Measurements from ENCODE around the gene SMIM23.

GRCh38 chr5:171813813-171814490, 28.3 kb downstream of the SMIM23 start:
- TF ChIP-seq, protein P1, sequence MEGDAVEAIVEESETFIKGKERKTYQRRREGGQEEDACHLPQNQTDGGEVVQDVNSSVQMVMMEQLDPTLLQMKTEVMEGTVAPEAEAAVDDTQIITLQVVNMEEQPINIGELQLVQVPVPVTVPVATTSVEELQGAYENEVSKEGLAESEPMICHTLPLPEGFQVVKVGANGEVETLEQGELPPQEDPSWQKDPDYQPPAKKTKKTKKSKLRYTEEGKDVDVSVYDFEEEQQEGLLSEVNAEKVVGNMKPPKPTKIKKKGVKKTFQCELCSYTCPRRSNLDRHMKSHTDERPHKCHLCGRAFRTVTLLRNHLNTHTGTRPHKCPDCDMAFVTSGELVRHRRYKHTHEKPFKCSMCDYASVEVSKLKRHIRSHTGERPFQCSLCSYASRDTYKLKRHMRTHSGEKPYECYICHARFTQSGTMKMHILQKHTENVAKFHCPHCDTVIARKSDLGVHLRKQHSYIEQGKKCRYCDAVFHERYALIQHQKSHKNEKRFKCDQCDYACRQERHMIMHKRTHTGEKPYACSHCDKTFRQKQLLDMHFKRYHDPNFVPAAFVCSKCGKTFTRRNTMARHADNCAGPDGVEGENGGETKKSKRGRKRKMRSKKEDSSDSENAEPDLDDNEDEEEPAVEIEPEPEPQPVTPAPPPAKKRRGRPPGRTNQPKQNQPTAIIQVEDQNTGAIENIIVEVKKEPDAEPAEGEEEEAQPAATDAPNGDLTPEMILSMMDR (IDR thresholded peaks at IDR 0.05; ENCODE audit: low read length) = no peak
- TF ChIP-seq EZH2 (optimal IDR thresholded peaks at IDR 0.05; ENCODE audit: low read depth, low read length) (no peak), EZH2phosphoT487 (IDR thresholded peaks at IDR 0.05; ENCODE audit: low read length) (no peak)
